Measurements from ENCODE around the gene ZBED4.

Gene ZBED4

GRCh38 chr22:49889071-49889470 lies 35.4 kb downstream of the ZBED4 start:
- H3K4me3 ChIP-seq (ENCODE audit: low read length), result no peak overlapping the region
- no peak for DNase-seq (ENCODE audit: low read depth)
- no peak for TF ChIP-seq CTCF (conservative IDR thresholded peaks at IDR 0.05; ENCODE audit: low read depth, low read length)

DNA sequence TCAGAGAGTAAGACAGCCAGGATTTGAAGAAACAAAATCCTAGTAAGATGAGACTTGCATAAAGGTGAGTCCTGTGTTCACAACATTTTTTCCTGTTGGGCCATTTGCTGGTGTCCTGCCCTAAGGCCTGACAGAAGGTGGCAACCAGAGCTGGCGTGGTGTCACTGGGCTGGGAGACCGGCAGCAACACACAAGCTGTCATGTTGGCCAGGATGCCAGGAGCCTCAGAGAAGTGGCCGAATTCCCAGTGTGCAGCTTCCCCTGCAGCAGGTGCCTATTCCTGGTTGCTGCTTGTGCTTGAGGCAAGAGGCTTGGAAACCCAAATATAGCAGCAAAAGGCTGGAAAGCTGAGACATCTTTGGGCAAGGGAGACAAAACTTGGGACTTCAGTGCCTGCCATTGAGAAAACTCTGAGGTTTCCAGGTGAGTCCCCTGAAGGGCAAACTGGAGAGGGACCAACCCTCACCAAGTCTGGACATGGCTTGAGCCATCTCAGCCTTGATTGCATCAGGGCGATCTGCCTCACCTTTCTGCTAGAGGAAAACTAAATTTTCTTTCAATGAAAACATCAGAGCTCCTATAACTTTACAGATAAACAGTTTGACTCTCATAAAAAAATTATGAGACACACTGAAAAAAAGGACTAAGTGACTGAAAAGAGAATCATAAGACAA lies 38.7 kb downstream of the ZBED4 start:
- H3K4me3 ChIP-seq (ENCODE audit: low read length), result no peak overlapping the region
- DNase-seq (ENCODE audit: low read depth), result no peak
- TF ChIP-seq CTCF (conservative IDR thresholded peaks at IDR 0.05; ENCODE audit: low read depth, low read length), result no peak

DNA sequence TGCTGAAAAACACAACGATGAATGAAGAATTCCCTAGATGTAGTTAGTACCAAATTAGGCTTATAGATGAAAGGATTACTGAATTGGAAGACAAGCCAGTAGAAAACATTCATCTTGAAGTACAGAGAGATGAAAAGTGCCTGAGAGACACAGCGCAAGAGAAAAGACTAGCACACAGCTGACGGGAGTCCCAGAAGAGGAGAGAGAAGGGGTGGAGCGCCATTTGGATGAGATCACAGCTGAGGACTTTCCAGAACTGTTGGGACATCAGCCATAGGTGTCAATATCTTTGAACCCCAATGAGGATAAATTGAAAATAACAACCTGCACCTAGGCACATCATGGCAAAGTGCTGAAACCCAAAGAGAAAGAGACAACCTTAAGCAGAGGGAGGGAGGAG lies 39.4 kb downstream of the ZBED4 start:
- TF ChIP-seq CTCF (conservative IDR thresholded peaks at IDR 0.05; ENCODE audit: low read depth, low read length), result no peak
- no peak overlapping the region for H3K4me3 ChIP-seq (ENCODE audit: low read length)
- no peak for DNase-seq (ENCODE audit: low read depth)

DNA sequence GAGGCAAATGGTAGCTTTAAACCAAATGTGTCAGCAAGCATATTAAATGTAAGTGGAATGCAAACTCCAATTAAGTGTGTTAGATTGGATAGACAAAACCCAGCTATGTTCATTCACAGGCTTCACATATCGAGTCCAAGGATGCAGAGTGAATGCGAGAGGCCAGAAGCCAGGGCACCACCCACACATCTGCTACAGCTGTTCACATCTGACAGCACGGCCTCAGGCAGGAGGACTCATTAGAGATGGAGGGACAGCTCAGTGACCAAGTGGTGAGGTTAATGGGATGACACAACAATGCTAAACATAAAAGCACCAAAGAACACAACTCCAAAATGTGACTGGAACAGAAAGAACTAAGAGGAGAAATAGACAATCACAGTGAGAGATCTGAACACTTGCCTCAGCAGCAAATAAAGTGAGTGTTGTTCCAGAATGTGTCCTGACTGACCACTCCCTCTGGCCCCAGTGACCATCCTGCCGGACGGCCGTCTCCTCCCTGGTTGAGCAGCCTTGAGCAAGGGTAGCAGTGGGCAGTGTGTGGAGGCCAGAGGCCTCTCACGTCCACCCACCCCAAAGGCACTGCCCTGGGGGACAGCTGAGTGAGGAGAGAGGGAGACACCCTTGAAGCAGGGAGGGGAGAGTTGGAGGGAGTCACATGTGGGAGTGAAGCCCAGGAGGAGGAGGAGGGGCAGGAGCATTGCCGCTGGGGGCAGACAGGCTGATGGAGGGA lies 40.8 kb downstream of the ZBED4 start:
- no peak for TF ChIP-seq CTCF (conservative IDR thresholded peaks at IDR 0.05; ENCODE audit: low read depth, low read length)
- no peak for DNase-seq (ENCODE audit: low read depth)

DNA sequence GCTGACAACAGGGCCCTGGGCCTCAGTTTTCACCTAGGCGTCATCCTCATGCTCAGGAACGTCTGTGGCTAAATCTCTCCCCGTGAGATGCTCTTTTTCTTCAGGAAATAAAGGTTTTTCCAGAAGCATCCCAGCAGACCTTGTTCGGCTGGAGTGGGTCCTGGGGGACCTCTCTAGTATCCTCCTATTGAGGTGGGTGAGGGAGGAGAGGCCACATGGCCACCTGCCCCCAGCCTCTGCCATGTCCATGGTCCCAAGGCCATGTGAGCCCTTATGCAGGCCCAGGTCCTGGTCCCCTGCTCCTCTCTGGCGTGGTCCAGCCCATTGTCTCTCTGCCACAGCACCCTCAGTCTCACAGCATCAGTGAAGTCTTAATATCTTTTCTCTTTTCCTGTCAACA lies 42.6 kb downstream of the ZBED4 start:
- no peak for DNase-seq (ENCODE audit: low read depth)
- TF ChIP-seq CTCF (conservative IDR thresholded peaks at IDR 0.05; ENCODE audit: low read depth, low read length), result no peak
- H3K4me3 ChIP-seq (ENCODE audit: low read length), result no peak overlapping the region

More for the DNA sequence above, 40.8 kb downstream of the ZBED4 start:
- H3K4me3 ChIP-seq (ENCODE audit: low read length), result no peak overlapping the region

- DNase-seq (ENCODE audit: low read depth), result no peak
- no peak overlapping the region for H3K4me3 ChIP-seq (ENCODE audit: low read length)
- TF ChIP-seq CTCF (conservative IDR thresholded peaks at IDR 0.05; ENCODE audit: low read depth, low read length), result no peak
Measured at GRCh38 chr22:49897015-49897684, 43.5 kb downstream of the ZBED4 start.
